CD14-positive monocyte (primary cell): ENCODE measurements around the gene LGR4. TPM values are rescaled to one million over a fixed set of nuclear protein-coding genes. Genes with fewer than 3 reads are reported as not detected.

Experiments
- DNase-seq, 3 donors: peaks; one replicate each; pipeline ENCODE4 v3.0.0-alpha.2; 2011 to 2022
- H2AFZ ChIP-seq: 2 replicates; pipeline ENCODE4 v1.6.0; 2012; ENCODE audit warnings: mild to moderate bottlenecking, low read depth, low read length, inconsistent platforms; ENCODE audit not compliant: insufficient read depth, poor library complexity, severe bottlenecking
- H3K27ac ChIP-seq, 2 donors: 1 replicate in 1 of 2; 2 replicates in 1 of 2; pipeline ENCODE4 v1.5.1; 2012 to 2013; ENCODE audit warnings: low read length in 2 of 2, control low read depth in 1 of 2, inconsistent platforms in 1 of 2, low read depth in 1 of 2, mild to moderate bottlenecking in 1 of 2
- H3K27me3 ChIP-seq, 2 donors: one replicate each; pipeline versions ENCODE4 v1.6.0 to v1.6.1; 2011 to 2013; ENCODE audit warnings: low read length in 2 of 2; ENCODE audit not compliant: control insufficient read depth in 2 of 2, insufficient read depth in 2 of 2
- H3K36me3 ChIP-seq, 2 donors: replicated peaks in 1 of 2; 1 replicate in 1 of 2; 2 replicates in 1 of 2; pipeline versions ENCODE4 v1.5.1 to v1.6.1; 2012 to 2013; ENCODE audit warnings: low read length in 2 of 2, control low read depth in 1 of 2, inconsistent platforms in 1 of 2, mild to moderate bottlenecking in 1 of 2; ENCODE audit not compliant: insufficient read depth in 2 of 2, control insufficient read depth in 1 of 2
- H3K4me1 ChIP-seq, 2 donors: 1 replicate in 1 of 2; 2 replicates in 1 of 2; pipeline versions ENCODE4 v1.5.1 to v1.6.1; 2012 to 2013; ENCODE audit warnings: low read length in 2 of 2, control low read depth in 1 of 2, inconsistent platforms in 1 of 2, mild to moderate bottlenecking in 1 of 2, moderate library complexity in 1 of 2; ENCODE audit not compliant: insufficient read depth in 2 of 2, control insufficient read depth in 1 of 2
- H3K4me2 ChIP-seq: replicated peaks from 2 replicates; pipeline ENCODE3; 2012; ENCODE audit warnings: low read length, moderate library complexity, mild to moderate bottlenecking; ENCODE audit not compliant: poor library complexity, severe bottlenecking; ENCODE audit errors: extremely low read depth
- H3K4me3 ChIP-seq, 3 experiments: fragments of 200-600 bp in 1 of 3; sonication (generic) in 1 of 3; replicated peaks in 1 of 3; 1 replicate in 2 of 3; 2 replicates in 1 of 3; pipeline ENCODE4 v1.5.1; 2011 to 2013; ENCODE audit warnings: low read length in 3 of 3, mild to moderate bottlenecking in 3 of 3, control low read depth in 2 of 3, low read depth in 2 of 3, inconsistent platforms in 1 of 3, moderate library complexity in 1 of 3
- H3K79me2 ChIP-seq: 2 replicates; pipeline ENCODE4 v1.6.0; 2012; ENCODE audit warnings: mild to moderate bottlenecking, control low read depth, inconsistent platforms, low read length, moderate library complexity; ENCODE audit not compliant: insufficient read depth
- H3K9ac ChIP-seq: 2 replicates; pipeline ENCODE4 v1.6.0; 2017; ENCODE audit warnings: low read length, mild to moderate bottlenecking; ENCODE audit not compliant: insufficient read depth, poor library complexity, severe bottlenecking
- H3K9me3 ChIP-seq, 2 donors: replicated peaks in 1 of 2; 1 replicate in 1 of 2; 2 replicates in 1 of 2; pipeline versions ENCODE4 v1.5.1 to v1.6.1; 2012 to 2013; ENCODE audit warnings: low read length in 2 of 2, control low read depth in 1 of 2; ENCODE audit not compliant: control insufficient read depth in 1 of 2, insufficient read depth in 1 of 2
- H4K20me1 ChIP-seq: 2 replicates; pipeline ENCODE4 v1.6.0; 2012; ENCODE audit warnings: mild to moderate bottlenecking, low read length, control low read depth, moderate library complexity; ENCODE audit not compliant: insufficient read depth
- H3K27ac Mint-ChIP-seq, 7 donors: one replicate each; pipeline ENCODE4 v1.8.0; 2020; ENCODE audit warnings: mild to moderate bottlenecking in 7 of 7, mixed read lengths in 7 of 7, moderate library complexity in 6 of 7, inconsistent platforms in 2 of 7
- H3K27me3 Mint-ChIP-seq, 3 donors: one replicate each; pipeline ENCODE4 v1.8.0; 2021 to 2022; ENCODE audit warnings: low read depth in 3 of 3, mild to moderate bottlenecking in 3 of 3, mixed read lengths in 3 of 3, moderate library complexity in 3 of 3, inconsistent platforms in 1 of 3
- H3K36me3 Mint-ChIP-seq, 2 donors: one replicate each; pipeline ENCODE4 v1.8.0; 2020; ENCODE audit warnings: mixed read lengths in 2 of 2, inconsistent platforms in 1 of 2, mild to moderate bottlenecking in 1 of 2
- H3K4me1 Mint-ChIP-seq: one replicate; pipeline ENCODE4 v1.8.0; 2020; ENCODE audit warnings: mild to moderate bottlenecking, mixed read lengths
- H3K4me3 Mint-ChIP-seq, 2 donors: one replicate each; pipeline ENCODE4 v1.8.0; 2020; ENCODE audit warnings: mild to moderate bottlenecking in 2 of 2, mixed read lengths in 2 of 2, moderate library complexity in 1 of 2
- H3K9me3 Mint-ChIP-seq, 7 donors: one replicate each; pipeline ENCODE4 v1.8.0; 2020 to 2022; ENCODE audit warnings: mixed read lengths in 7 of 7, mild to moderate bottlenecking in 6 of 7, moderate library complexity in 6 of 7, inconsistent platforms in 2 of 7
- CTCF ChIP-seq: fragments of 200-600 bp; IDR thresholded peaks from one replicate; pipeline ENCODE4 v1.8.0; 2022; ENCODE audit warnings: antibody characterized with exemption, mild to moderate bottlenecking
- WGBS: methylation state at CpG from one replicate; pipeline ENCODE4 v1.1.5; 2013; ENCODE audit warnings: missing lambda C conversion rate; ENCODE audit not compliant: insufficient coverage; 5-methylcytosine and 5-hydroxymethylcytosine counted together
- intact Hi-C, 2 donors: fragments of 100-400 bp; cut with micrococcal nuclease; formaldehyde crosslinking; loops; one replicate each; pipeline versions ENCODE4 v1.15.0 to v1.15.1; 2023
- polyA plus RNA-seq, 3 donors: library from polyadenylated mRNA; depleted of rRNA in 1 of 3; unstranded in 2 of 3; stranded (reverse) in 1 of 3; fragments of 300-500 nt in 2 of 3; fragments of >200 nt in 1 of 3; fragmentation: Illumina TruSeq in 2 of 3; gene quantifications; 1 replicate in 2 of 3; 2 replicates in 1 of 3; pipeline ENCODE4 v1.2.3, GENCODE V29; 2012 to 2021

LGR4 gene
- polyA plus RNA-seq, 3 donors: 0.67 to 0.92 (median 0.72) TPM

- H3K4me3 ChIP-seq: no peak overlapping the region
- H3K4me1 ChIP-seq: no peaks in the 10 kb centered on the region
- H3K9me3 ChIP-seq: no peaks in the 10 kb centered on the region
- no peaks in the 10 kb centered on the region for H4K20me1 ChIP-seq
- H3K79me2 ChIP-seq: no peaks in the 10 kb centered on the region
- no peaks in the 10 kb centered on the region for H3K4me1 Mint-ChIP-seq
- no peaks in the 10 kb centered on the region for H3K9me3 Mint-ChIP-seq
- H3K36me3 ChIP-seq: no peaks in the 10 kb centered on the region
- H3K36me3 Mint-ChIP-seq: no peaks in the 10 kb centered on the region
- H3K4me3 Mint-ChIP-seq: no peak overlapping the region
- 89% methylated on average over 2 of the region's 6 CpGs for WGBS
- no peak overlapping the region for H2AFZ ChIP-seq
- intact Hi-C loops: no loop called here
- DNase-seq: no peak
- H3K27ac Mint-ChIP-seq: no peak overlapping the region
- TF ChIP-seq CTCF: no peak
- H3K9ac ChIP-seq: no peak overlapping the region
- no peak overlapping the region for H3K27ac ChIP-seq
- H3K4me2 ChIP-seq: no peak overlapping the region
- no peaks in the 10 kb centered on the region for H3K27me3 ChIP-seq
- H3K27me3 Mint-ChIP-seq: no peaks in the 10 kb centered on the region
Observed at GRCh38 chr11:27373856-27374602, 98.6 kb downstream of the LGR4 start.

- Histone ChIP-seq H3K27ac (no peak overlapping the region), H3K36me3 (no peaks in the 10 kb centered on the region)
Observed at GRCh38 chr11:27373392-27373791, 99.2 kb downstream of the LGR4 start.

More at GRCh38 chr11:27373392-27373791, 99.2 kb downstream of the LGR4 start:
- DNase-seq: no peak
- H3K4me1 Mint-ChIP-seq: no peaks in the 10 kb centered on the region
- no peak overlapping the region for H2AFZ ChIP-seq
- no peaks in the 10 kb centered on the region for H3K27me3 Mint-ChIP-seq
- no peaks in the 10 kb centered on the region for H3K9me3 Mint-ChIP-seq
- no peaks in the 10 kb centered on the region for H3K79me2 ChIP-seq
- no peaks in the 10 kb centered on the region for H4K20me1 ChIP-seq
- intact Hi-C loops: no loop called here
- no peak for TF ChIP-seq CTCF
- H3K27me3 ChIP-seq: no peaks in the 10 kb centered on the region
- H3K4me3 ChIP-seq: no peak overlapping the region
- no peaks in the 10 kb centered on the region for H3K36me3 Mint-ChIP-seq
- no peak overlapping the region for H3K4me2 ChIP-seq
- no peak overlapping the region for H3K9ac ChIP-seq
- H3K4me3 Mint-ChIP-seq: no peak overlapping the region
- H3K4me1 ChIP-seq: no peaks in the 10 kb centered on the region
- no CpG with 5 or more reads among the region's 3 CpGs for WGBS
- no peak overlapping the region for H3K27ac Mint-ChIP-seq
- no peaks in the 10 kb centered on the region for H3K9me3 ChIP-seq
